GM19023 (cell line): ENCODE results near the gene ZFP1.

Source experiments
- ATAC-seq: cut with Tn5 transposase; IDR thresholded peaks from one replicate; pipeline ENCODE4 v1.9.1; 2021; ENCODE audit warnings: mild to moderate bottlenecking, moderate library complexity; ENCODE audit not compliant: unreplicated experiment

The ZFP1 gene

GRCh38 chr16:75148311-75149195 lies at the start of gene ZFP1:
Gene ZFP1, plus strand, starts transcription at chr16:75148524. Its CDS starts 4,428 bp downstream, at chr16:75152952.
- peak; percentile 85 for ATAC-seq

GRCh38 chr16:75099075-75099667 lies 49.2 kb upstream of the ZFP1 start:
- no peak for ATAC-seq

GRCh38 chr16:75099738-75100602 lies 48.4 kb upstream of the ZFP1 start:
- ATAC-seq = no peak

- no peak for ATAC-seq
Observed at GRCh38 chr16:75100603-75100990, 47.7 kb upstream of the ZFP1 start.

GRCh38 chr16:75101635-75102034 lies 46.7 kb upstream of the ZFP1 start:
- no peak for ATAC-seq

GRCh38 chr16:75102595-75102994 lies 45.7 kb upstream of the ZFP1 start:
- ATAC-seq = no peak

- ATAC-seq = no peak
Observed at GRCh38 chr16:75103994-75104393, 44.3 kb upstream of the ZFP1 start.

GRCh38 chr16:75104836-75105235 lies 43.5 kb upstream of the ZFP1 start:
- ATAC-seq = no peak

GRCh38 chr16:75105306-75106061 lies 42.8 kb upstream of the ZFP1 start:
- no peak for ATAC-seq

- no peak for ATAC-seq
Observed at GRCh38 chr16:75106351-75107274, 41.7 kb upstream of the ZFP1 start.

- no peak for ATAC-seq
Observed at GRCh38 chr16:75107505-75107904, 40.8 kb upstream of the ZFP1 start.

- ATAC-seq = no peak
Observed at GRCh38 chr16:75108792-75109731, 39.3 kb upstream of the ZFP1 start.

- no peak for ATAC-seq
Observed at GRCh38 chr16:75109732-75110243, 38.5 kb upstream of the ZFP1 start.

- peak; percentile 75 for ATAC-seq
Observed at GRCh38 chr16:75110637-75111513, 37.4 kb upstream of the ZFP1 start.

GRCh38 chr16:75111514-75111940 lies 36.8 kb upstream of the ZFP1 start:
- ATAC-seq = peak; percentile 12

- no peak for ATAC-seq
Observed at GRCh38 chr16:75111961-75112733, 36.2 kb upstream of the ZFP1 start.
